Heart left ventricle (tissue), 13 donors: ENCODE data around the gene THADA.
A peak's percentile ranks its signal among the peaks of the same experiment; 100 is the strongest.

Experiments used
- CTCF ChIP-seq, 12 donors: fragments of 200-600 bp; sonication (generic) in 4 of 12; IDR thresholded peaks; one replicate each; pipeline versions ENCODE4 v1.5.0 to v1.8.0; 2018 to 2022; ENCODE audit warnings: antibody characterized with exemption in 12 of 12, mild to moderate bottlenecking in 5 of 12
- POLR2A ChIP-seq, 2 donors: fragments of 450-650 bp; IDR thresholded peaks; one replicate each; pipeline ENCODE4 v1.6.1; 2017; ENCODE audit warnings: antibody characterized with exemption in 2 of 2, mild to moderate bottlenecking in 2 of 2, moderate library complexity in 2 of 2
- donor health status: ischemic (EF 13 %, LVEDD 7.1; RV severe dilation, severe dysfunction).
- donor health status: DM: no; HTN: yes; CAD: no.
- donor health status: DM: no; HTN: no; CAD: no.
- donor health status: ischemic (EF 25% LVEDD 6.9; RV normal size, moderate dysfunction).
- donor health status: ischemic (EF 25% LVEDD 5.7; RV mildly dilated, moderate dysfunction).
- donor health status: ischemic (EF 35%, LVEDD 5.7; RV mildly dilated, moderate dysfunction).
- donor health status: nonischemic (EF 11% LVEDD 7.7; RV severe dilation, severe dysfunction).
- donor health status: DM: yes; HTN: yes; CAD: no.
- donor health status: PGD.
- donor health status: ischemic (EF 29% LVEDD 5.4; RV normal size, mild dysfunction).
- donor health status: nonischemic (EF 23%, LVEDD 6.1; RV moderate dilation, normal function).

GRCh38 chr2:43227830-43228281, 368.0 kb downstream of the THADA start:
- TF ChIP-seq POLR2A (IDR thresholded peaks at IDR 0.05) (no peak), CTCF (IDR thresholded peaks at IDR 0.05) (peak in 2 of 12 donors; percentile 23 to 35)
